H1 (cell line): ENCODE measurements around the gene ZNF746. TPM values are rescaled to one million over a fixed set of nuclear protein-coding genes. Genes with fewer than 3 reads are reported as not detected.
A peak's percentile ranks its signal among the peaks of the same experiment; 100 is the strongest.

Source experiments
- CTCF ChIA-PET: fragments of 300-600 bp; sonication (Branson Sonifier 250); formaldehyde crosslinking; loops from one replicate; lab custom pipeline; 2021; ENCODE audit not compliant: partially characterized antibody; lab: Charles Lee
- POLR2A ChIA-PET: fragments of 300-600 bp; sonication (Branson Sonifier 250); formaldehyde crosslinking; loops from one replicate; lab custom pipeline; 2021; ENCODE audit warnings: inconsistent platforms; ENCODE audit not compliant: partially characterized antibody; lab: Charles Lee
- DNase-seq, 2 experiments: peaks; one replicate each; pipeline versions ENCODE4 v3.0.0 to v3.0.0-alpha.2; 2010 to 2022; ENCODE audit warnings: low spot score in 2 of 2, low read depth in 1 of 2, mixed read lengths in 1 of 2
- FAIRE-seq: peaks from 2 replicates; lab custom pipeline; 2011; peaks lifted over from hg19 to GRCh38; lab: Jason Lieb, UNC
- H2AFZ ChIP-seq: 2 replicates; pipeline ENCODE4 v1.8.1; 2012; ENCODE audit warnings: low read length, inconsistent platforms
- H2AK5ac ChIP-seq: 2 replicates; pipeline ENCODE4 v1.6.1; 2013; ENCODE audit warnings: low read depth, low read length
- H2BK120ac ChIP-seq: replicated peaks from 2 replicates; pipeline ENCODE3; 2013; ENCODE audit warnings: low read depth, low read length, inconsistent platforms
- H2BK12ac ChIP-seq: 2 replicates; pipeline ENCODE4 v1.6.1; 2013; ENCODE audit warnings: low read depth, low read length
- H2BK15ac ChIP-seq: 2 replicates; pipeline ENCODE4 v1.6.1; 2013; ENCODE audit warnings: low read length
- H2BK20ac ChIP-seq: 2 replicates; pipeline ENCODE4 v1.6.1; 2013; ENCODE audit warnings: low read length
- H2BK5ac ChIP-seq: 2 replicates; pipeline ENCODE4 v1.6.1; 2013; ENCODE audit warnings: low read depth, low read length
- H3K14ac ChIP-seq: 2 replicates; pipeline ENCODE4 v1.6.1; 2013; ENCODE audit warnings: inconsistent platforms; ENCODE audit not compliant: insufficient read length
- H3K18ac ChIP-seq: 2 replicates; pipeline ENCODE4 v1.6.1; 2013; ENCODE audit warnings: low read length; ENCODE audit errors: extremely low read depth
- H3K23ac ChIP-seq: 2 replicates; pipeline ENCODE4 v1.6.1; 2013; ENCODE audit warnings: inconsistent platforms; ENCODE audit not compliant: insufficient read length
- H3K23me2 ChIP-seq: 2 replicates; pipeline ENCODE4 v1.6.1; 2013; ENCODE audit warnings: low read depth, low read length
- H3K27ac ChIP-seq: 2 replicates; pipeline ENCODE4 v1.6.1; 2011; ENCODE audit warnings: low read depth, low read length, inconsistent platforms
- H3K27me3 ChIP-seq, 4 experiments: replicated peaks in 1 of 4; 1 replicate in 1 of 4; 2 replicates in 3 of 4; pipeline versions ENCODE4 v1.6.1 to v1.8.1; 2011 to 2013; ENCODE audit warnings: low read length in 3 of 4, mild to moderate bottlenecking in 3 of 4, inconsistent platforms in 2 of 4, mixed read lengths in 2 of 4, moderate library complexity in 1 of 4; ENCODE audit not compliant: control insufficient read depth in 3 of 4, insufficient read depth in 3 of 4; ENCODE audit errors: extremely low read depth in 1 of 4
- H3K36me3 ChIP-seq, 4 experiments: 2 replicates each; pipeline versions ENCODE4 v1.6.1 to v1.8.1; 2011 to 2013; ENCODE audit warnings: mild to moderate bottlenecking in 4 of 4, low read length in 3 of 4, moderate library complexity in 2 of 4, control low read depth in 1 of 4, inconsistent platforms in 1 of 4; ENCODE audit not compliant: insufficient read depth in 4 of 4, control insufficient read depth in 2 of 4
- H3K4ac ChIP-seq: replicated peaks from 2 replicates; pipeline ENCODE3; 2013; ENCODE audit warnings: low read length, low read depth, mixed read lengths, inconsistent platforms; ENCODE audit not compliant: insufficient read length
- H3K4me1 ChIP-seq, 4 experiments: replicated peaks in 1 of 4; 1 replicate in 1 of 4; 2 replicates in 3 of 4; pipeline versions ENCODE4 v1.6.1 to v1.8.1; 2011 to 2013; ENCODE audit warnings: low read length in 3 of 4, inconsistent platforms in 2 of 4, mixed read lengths in 1 of 4; ENCODE audit not compliant: insufficient read depth in 4 of 4, control insufficient read depth in 3 of 4
- H3K4me2 ChIP-seq, 2 experiments: 2 replicates each; pipeline versions ENCODE4 v1.6.1 to v1.8.1; 2011 to 2013; ENCODE audit warnings: low read depth in 2 of 2, low read length in 2 of 2, control low read depth in 1 of 2, inconsistent platforms in 1 of 2, mild to moderate bottlenecking in 1 of 2; ENCODE audit not compliant: insufficient read depth in 1 of 2
- H3K4me3 ChIP-seq, 4 experiments: fragments of 200-600, 300-600 bp in 1 of 4; sonication (generic), shearing (Covaris generic), sonication (Bioruptor Twin) in 1 of 4; 2 replicates each; pipeline versions ENCODE4 v1.5.1 to v1.8.1; 2011 to 2016; ENCODE audit warnings: low read length in 4 of 4, low read depth in 3 of 4, control low read depth in 2 of 4, inconsistent platforms in 2 of 4, mild to moderate bottlenecking in 2 of 4, mixed read lengths in 1 of 4, moderate library complexity in 1 of 4; ENCODE audit not compliant: insufficient read depth in 2 of 4; ENCODE audit errors: extremely low read depth in 1 of 4
- H3K56ac ChIP-seq: replicated peaks from 2 replicates; pipeline ENCODE3; 2013; ENCODE audit warnings: low read depth, mild to moderate bottlenecking, mixed read lengths, low read length, inconsistent platforms; ENCODE audit not compliant: insufficient read length
- H3K79me1 ChIP-seq: 2 replicates; pipeline ENCODE4 v1.6.1; 2013; ENCODE audit warnings: low read depth, low read length, control low read depth
- H3K79me2 ChIP-seq, 2 experiments: 2 replicates each; pipeline versions ENCODE4 v1.6.1 to v1.8.1; 2012 to 2013; ENCODE audit warnings: low read length in 2 of 2, mild to moderate bottlenecking in 2 of 2, inconsistent platforms in 1 of 2; ENCODE audit not compliant: insufficient read depth in 2 of 2, control insufficient read depth in 1 of 2
- H3K9ac ChIP-seq, 4 experiments: replicated peaks in 1 of 4; 1 replicate in 1 of 4; 2 replicates in 3 of 4; pipeline versions ENCODE4 v1.6.1 to v1.8.1; 2011 to 2013; ENCODE audit warnings: low read depth in 3 of 4, low read length in 3 of 4, control low read depth in 2 of 4, mild to moderate bottlenecking in 2 of 4, moderate library complexity in 2 of 4, inconsistent platforms in 1 of 4; ENCODE audit errors: extremely low read depth in 1 of 4
- H3K9me3 ChIP-seq, 2 experiments: 2 replicates each; pipeline versions ENCODE4 v1.6.1 to v1.8.1; 2012 to 2013; ENCODE audit warnings: mild to moderate bottlenecking in 2 of 2, moderate library complexity in 2 of 2, control low read depth in 1 of 2, inconsistent platforms in 1 of 2, low read depth in 1 of 2, low read length in 1 of 2, mixed read lengths in 1 of 2; ENCODE audit not compliant: insufficient read depth in 2 of 2
- H4K20me1 ChIP-seq, 2 experiments: replicated peaks in 1 of 2; 2 replicates each; pipeline versions ENCODE3 to v1.8.1; 2011 to 2013; ENCODE audit warnings: inconsistent platforms in 2 of 2, low read length in 2 of 2, mild to moderate bottlenecking in 1 of 2; ENCODE audit not compliant: insufficient read depth in 2 of 2, control insufficient read depth in 1 of 2
- H4K5ac ChIP-seq: 2 replicates; pipeline ENCODE4 v1.6.1; 2013; ENCODE audit warnings: low read length, low read depth, mixed read lengths, inconsistent platforms; ENCODE audit not compliant: insufficient read length
- H4K8ac ChIP-seq: 2 replicates; pipeline ENCODE4 v1.8.0; 2013; ENCODE audit warnings: mild to moderate bottlenecking, moderate library complexity, low read length, inconsistent platforms; ENCODE audit not compliant: insufficient read depth; ENCODE audit errors: extremely low read depth
- H4K91ac ChIP-seq: replicated peaks from 2 replicates; pipeline ENCODE3; 2013; ENCODE audit warnings: low read length, mixed read lengths, inconsistent platforms; ENCODE audit not compliant: insufficient read length
- CTBP2 ChIP-seq: IDR thresholded peaks from 2 replicates; pipeline ENCODE4 v1.7.0; 2011; ENCODE audit warnings: borderline replicate concordance, mild to moderate bottlenecking, moderate library complexity, mixed read lengths, low read length; ENCODE audit not compliant: insufficient read depth, insufficient read length
- RBBP5 ChIP-seq: IDR thresholded peaks from 2 replicates; pipeline ENCODE4 v1.7.1; 2012; ENCODE audit warnings: low read depth, mild to moderate bottlenecking, inconsistent platforms, low read length, moderate library complexity, borderline replicate concordance
- WGBS, 2 experiments: shearing (Covaris generic) in 1 of 2; methylation state at CpG; one replicate each; pipeline versions ENCODE4 v1.1.6 to v1.1.7; 2013 to 2015; ENCODE audit warnings: low lambda C conversion rate in 2 of 2, mixed read lengths in 2 of 2, inconsistent platforms in 1 of 2, low coverage in 1 of 2, missing lambda C conversion rate in 1 of 2; ENCODE audit not compliant: insufficient replicate concordance in 2 of 2, insufficient coverage in 1 of 2, insufficient read length in 1 of 2; ENCODE audit errors: extremely low coverage in 1 of 2, missing lambda C conversion rate in 1 of 2; 5-methylcytosine and 5-hydroxymethylcytosine counted together
- polyA plus RNA-seq, 7 experiments: library from polyadenylated mRNA; depleted of rRNA in 3 of 7; stranded (reverse) in 5 of 7; unstranded in 2 of 7; fragments of >200 nt in 5 of 7; fragments of 200-250 nt in 2 of 7; gene quantifications; 1 replicate in 5 of 7; 2 replicates in 1 of 7; 4 replicates in 1 of 7; pipeline versions ENCODE4 v1.2.1 to v1.2.3, GENCODE V29; 2011 to 2013; ENCODE audit warnings: missing spikeins in 2 of 7, mixed read lengths in 2 of 7
- total RNA-seq: library from RNA; stranded (reverse); fragmentation: NEBNext Ultra II Directional; extraction: Animal tissue kit (Norgen Biotek cat#: 25700); gene quantifications from 2 replicates; pipeline ENCODE4 v1.2.1, GENCODE V29; 2021
- TF ChIP-seq, protein P1 (sequence below): IDR thresholded peaks from 2 replicates; pipeline ENCODE4 v1.6.1; 2012; ENCODE audit warnings: inconsistent platforms

Gene ZNF746
- total and polyA plus RNA-seq, 2 of the 8 experiments (the other 6 are each of a cell fraction or from before 2014, with no cell fraction given): 7.5 to 15.6 TPM

GRCh38 chr7:149440222-149440621 lies 57.4 kb downstream of the ZNF746 start:
- H3K4me1 ChIP-seq: no peaks in the 10 kb centered on the region
- no peaks in the 10 kb centered on the region for H3K23me2 ChIP-seq
- H2AFZ ChIP-seq: no peak overlapping the region
- H2BK120ac ChIP-seq: no peak overlapping the region
- no peak overlapping the region for H3K4ac ChIP-seq
- TF ChIP-seq, protein P1, sequence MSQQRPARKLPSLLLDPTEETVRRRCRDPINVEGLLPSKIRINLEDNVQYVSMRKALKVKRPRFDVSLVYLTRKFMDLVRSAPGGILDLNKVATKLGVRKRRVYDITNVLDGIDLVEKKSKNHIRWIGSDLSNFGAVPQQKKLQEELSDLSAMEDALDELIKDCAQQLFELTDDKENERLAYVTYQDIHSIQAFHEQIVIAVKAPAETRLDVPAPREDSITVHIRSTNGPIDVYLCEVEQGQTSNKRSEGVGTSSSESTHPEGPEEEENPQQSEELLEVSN: no peak
- no peak for TF ChIP-seq RBBP5
- no peak for TF ChIP-seq CTBP2
- H3K79me1 ChIP-seq: no peaks in the 10 kb centered on the region
- no peak overlapping the region for H4K5ac ChIP-seq
- H3K56ac ChIP-seq: no peak overlapping the region
- no peak overlapping the region for H2BK5ac ChIP-seq
- no peak overlapping the region for H2BK20ac ChIP-seq
- no peak overlapping the region for H3K14ac ChIP-seq
- no peak overlapping the region for H4K91ac ChIP-seq
- no peak overlapping the region for H3K27ac ChIP-seq
- DNase-seq: peak in 1 of 2 experiments; percentile 1
- H4K20me1 ChIP-seq: no peaks in the 10 kb centered on the region
- H2BK15ac ChIP-seq: no peak overlapping the region
- H2BK12ac ChIP-seq: no peak overlapping the region
- no peak for FAIRE-seq
- ChIA-PET POLR2A (interaction anchor here (1.2 kb wide), 1 partner anchor 18 kb away, joined by 4 read pairs; no protein-coding TSS in a partner anchor), CTCF (interaction anchor here (0.6 to 1.8 kb wide), 2 partner anchors 13 to 148 kb away, joined by 3 to 5 read pairs; no protein-coding TSS in a partner anchor)
- H3K23ac ChIP-seq: no peak overlapping the region
- H2AK5ac ChIP-seq: no peak overlapping the region
- H3K27me3 ChIP-seq: no peaks in the 10 kb centered on the region
- H3K9ac ChIP-seq: no peak overlapping the region
- 81% methylated on average over 4 of the region's 4 CpGs; no CpG with 5 or more reads in 1 of the 2 experiments for WGBS, 2 experiments
- H3K79me2 ChIP-seq: no peaks in the 10 kb centered on the region
- no peak overlapping the region for H4K8ac ChIP-seq
- H3K4me3 ChIP-seq: no peak overlapping the region
- peaks cover 0 to 3% (median 0%) of the 10 kb centered on the region in 4 experiments; a peak in 1 of 8 replicates for H3K36me3 ChIP-seq
- no peak overlapping the region for H3K4me2 ChIP-seq
- H3K18ac ChIP-seq: no peak overlapping the region
- H3K9me3 ChIP-seq: no peaks in the 10 kb centered on the region
